HCT116 (cell line): ENCODE results near the gene AGAP5. TPM values are rescaled to one million over a fixed set of nuclear protein-coding genes. Genes with fewer than 3 reads are reported as not detected.
"Not testable (repeated sequence)": the region's sequence is repeated elsewhere in the genome, so short reads cannot be mapped to it uniquely, and the experiment has no call there.

Experiments used
- ATAC-seq: fragments of 200-7000 bp; cut with Tn5 transposase; 2 replicates; pipeline ENCODE4 v1.9.1; 2020; ENCODE audit warnings: mild to moderate bottlenecking, moderate library complexity
- BruUV-seq: library from RNA; stranded (reverse); fragments of 400-500 nt; replicated peaks from 2 replicates; lab custom pipeline; 2021; lab: Mats Ljungman, UMichigan
- CTCF ChIA-PET: fragments of 300-600 bp; sonication (Branson Sonifier 250); formaldehyde crosslinking; loops from one replicate; lab custom pipeline; 2021; ENCODE audit warnings: antibody characterized with exemption; lab: Charles Lee
- POLR2A ChIA-PET: fragments of 300-600, 350-600 bp; sonication (Branson Sonifier 250); formaldehyde crosslinking; loops from one replicate; lab custom pipeline; 2021; ENCODE audit warnings: antibody characterized with exemption; lab: Charles Lee
- RAD21 ChIA-PET, 2 experiments: fragments of 300-600 bp; sonication (Branson Sonifier 250); formaldehyde crosslinking; loops; one replicate each; lab custom pipeline; 2023; ENCODE audit warnings: low total read pairs in 2 of 2; ENCODE audit not compliant: uncharacterized antibody in 2 of 2, unreplicated experiment in 2 of 2, low non-redundant PET in 1 of 2; lab: Charles Lee
- DNase-seq: peaks from one replicate; pipeline ENCODE4 v3.0.0-alpha.2; 2010; ENCODE audit warnings: low read depth, low spot score
- H2AFZ ChIP-seq: fragments of 200-600 bp; shearing (Covaris generic), sonication (generic); 2 replicates; pipeline ENCODE4 v1.6.1; 2017; ENCODE audit warnings: low read depth, mixed run types, mixed read lengths, antibody characterized with exemption, low read length; ENCODE audit not compliant: poor library complexity, severe bottlenecking
- H3K27ac ChIP-seq: 2 replicates; pipeline ENCODE4 v1.5.1; 2012; ENCODE audit warnings: low read depth, low read length
- H3K27me3 ChIP-seq: fragments of 200-600 bp; sonication (generic); 2 replicates; pipeline ENCODE4 v1.6.1; 2016; ENCODE audit warnings: mixed run types, low read length, mixed read lengths; ENCODE audit not compliant: insufficient read depth
- H3K36me3 ChIP-seq, 2 experiments: fragments of 200-500 bp in 1 of 2; fragments of 200-600 bp in 1 of 2; sonication (Bioruptor generic) in 1 of 2; sonication (generic) in 1 of 2; 2 replicates each; pipeline versions ENCODE4 v1.5.1 to v1.6.1; 2014 to 2016; ENCODE audit warnings: low read length in 2 of 2, inconsistent platforms in 1 of 2, mixed read lengths in 1 of 2, mixed run types in 1 of 2; ENCODE audit not compliant: insufficient read depth in 2 of 2, control insufficient read depth in 1 of 2
- H3K4me1 ChIP-seq, 2 experiments: fragments of 200-600 bp in 1 of 2; sonication (generic) in 1 of 2; 2 replicates each; pipeline versions ENCODE4 v1.5.1 to v1.6.1; 2012 to 2017; ENCODE audit warnings: low read length in 2 of 2, inconsistent platforms in 1 of 2, mild to moderate bottlenecking in 1 of 2, mixed read lengths in 1 of 2, mixed run types in 1 of 2, moderate library complexity in 1 of 2; ENCODE audit not compliant: insufficient read depth in 2 of 2, control insufficient read depth in 1 of 2
- H3K4me2 ChIP-seq: fragments of 200-600 bp; sonication (generic); 2 replicates; pipeline ENCODE4 v1.6.1; 2017; ENCODE audit warnings: mixed run types, low read length, mixed read lengths
- H3K4me3 ChIP-seq, 2 experiments: fragments of 200-600 bp in 1 of 2; sonication (generic) in 1 of 2; replicated peaks in 1 of 2; 2 replicates each; pipeline ENCODE4 v1.5.1; 2011 to 2016; ENCODE audit warnings: low read length in 2 of 2, control low read depth in 1 of 2, low read depth in 1 of 2, mild to moderate bottlenecking in 1 of 2, mixed read lengths in 1 of 2, mixed run types in 1 of 2
- H3K79me2 ChIP-seq: fragments of 200-600 bp; sonication (generic); 2 replicates; pipeline ENCODE4 v1.6.1; 2017; ENCODE audit warnings: mild to moderate bottlenecking, mixed run types, low read length, moderate library complexity, mixed read lengths; ENCODE audit not compliant: insufficient read depth
- H3K9ac ChIP-seq: fragments of 200-600 bp; sonication (generic); 2 replicates; pipeline ENCODE4 v1.6.1; 2016; ENCODE audit warnings: low read length, mixed read lengths
- H3K9me2 ChIP-seq: fragments of 200-600 bp; sonication (generic), shearing (Covaris generic); 2 replicates; pipeline ENCODE4 v1.6.1; 2017; ENCODE audit warnings: mixed run types, mild to moderate bottlenecking, moderate library complexity; ENCODE audit not compliant: insufficient read depth
- H3K9me3 ChIP-seq, 2 experiments: fragments of 200-500 bp in 1 of 2; fragments of 200-600 bp in 1 of 2; sonication (Bioruptor generic) in 1 of 2; sonication (generic) in 1 of 2; 2 replicates each; pipeline ENCODE4 v1.6.1; 2014 to 2017; ENCODE audit warnings: low read length in 2 of 2, mixed read lengths in 2 of 2, inconsistent platforms in 1 of 2, low read depth in 1 of 2, mild to moderate bottlenecking in 1 of 2, mixed run types in 1 of 2, moderate library complexity in 1 of 2; ENCODE audit not compliant: control insufficient read depth in 1 of 2, insufficient read depth in 1 of 2
- H4K20me1 ChIP-seq: fragments of 200-600 bp; sonication (generic), shearing (Covaris generic); 2 replicates; pipeline ENCODE4 v1.6.1; 2017; ENCODE audit warnings: mixed run types, mild to moderate bottlenecking, moderate library complexity; ENCODE audit not compliant: insufficient read depth
- CEBPB ChIP-seq: IDR thresholded peaks from 2 replicates; pipeline ENCODE4 v1.6.1; 2012; ENCODE audit warnings: low read depth
- EGR1 ChIP-seq: IDR thresholded peaks from 2 replicates; pipeline ENCODE4 v1.6.1; 2012; ENCODE audit warnings: low read depth
- EZH2 ChIP-seq: fragments of 200-600 bp; sonication (generic); IDR thresholded peaks from 2 replicates; pipeline ENCODE4 v1.6.1; 2017; ENCODE audit warnings: antibody characterized with exemption, mixed run types
- EZH2phosphoT487 ChIP-seq: fragments of 200-600 bp; IDR thresholded peaks from 2 replicates; pipeline ENCODE4 v1.6.1; 2018; ENCODE audit warnings: antibody characterized with exemption, borderline replicate concordance
- FOSL1 ChIP-seq: IDR thresholded peaks from 2 replicates; pipeline ENCODE4 v1.6.1; 2012; ENCODE audit warnings: low read depth
- JUND ChIP-seq: IDR thresholded peaks from 2 replicates; pipeline ENCODE4 v1.6.1; 2012
- MAX ChIP-seq: IDR thresholded peaks from 2 replicates; pipeline ENCODE4 v1.6.1; 2012
- POLR2A ChIP-seq: IDR thresholded peaks from 2 replicates; pipeline ENCODE4 v1.7.0; 2011; ENCODE audit warnings: borderline replicate concordance; ENCODE audit not compliant: insufficient read depth, insufficient read length; ENCODE audit errors: extremely low read depth
- POLR2AphosphoS5 ChIP-seq: IDR thresholded peaks from 2 replicates; pipeline ENCODE4 v1.6.1; 2011; ENCODE audit warnings: mild to moderate bottlenecking, low read depth, low read length, moderate library complexity
- RAD21 ChIP-seq: IDR thresholded peaks from 2 replicates; pipeline ENCODE4 v1.6.1; 2012; ENCODE audit warnings: low read depth, mild to moderate bottlenecking
- REST ChIP-seq: IDR thresholded peaks from 2 replicates; pipeline ENCODE4 v1.6.1; 2012; ENCODE audit warnings: low read depth
- SP1 ChIP-seq: IDR thresholded peaks from 2 replicates; pipeline ENCODE4 v1.6.1; 2012; ENCODE audit warnings: low read depth
- YY1 ChIP-seq: IDR thresholded peaks from 2 replicates; pipeline ENCODE4 v1.6.1; 2011; ENCODE audit warnings: low read length, low read depth, moderate library complexity, mild to moderate bottlenecking; ENCODE audit not compliant: insufficient replicate concordance; ENCODE audit errors: extremely low read depth
- ZFX ChIP-seq: fragments of 450-650 bp; IDR thresholded peaks from 2 replicates; pipeline ENCODE4 v1.6.1; 2017
- intact Hi-C: fragments of 100-400 bp; cut with micrococcal nuclease; formaldehyde crosslinking; loops from 2 replicates; pipeline ENCODE4 v1.10.0; 2022
- total RNA-seq: library from RNA; stranded (reverse); gene quantifications from one replicate; pipeline ENCODE4 v1.2.1, GENCODE V29; 2021; ENCODE audit not compliant: unreplicated experiment
- TF ChIP-seq, protein P1 (sequence below): IDR thresholded peaks from 2 replicates; pipeline ENCODE4 v1.6.1; 2012

Gene AGAP5
- total RNA-seq, 1 experiment from 2014 or later, result 7.5 TPM

GRCh38 chr10:73730153-73730906, 32.4 kb upstream of the AGAP5 start (continued):
- TF ChIP-seq CEBPB, result no peak
- TF ChIP-seq RAD21, result 0 out of 2 replicates have a peak, but pooled peaks have one; percentile 25
- peak; percentile 73 for TF ChIP-seq MAX
- TF ChIP-seq EZH2, result no peak

GRCh38 chr10:73729781-73730152, 31.9 kb upstream of the AGAP5 start:
- H4K20me1 ChIP-seq, DNase-seq, H3K9me2 ChIP-seq, H2AFZ ChIP-seq, intact Hi-C loops, CTCF ChIA-PET, H3K27me3 ChIP-seq, H3K9me3 ChIP-seq, H3K4me1 ChIP-seq, RAD21 ChIA-PET: not testable (repeated sequence)
- 0 out of 2 replicates have a peak, but pooled peaks have one; percentile 9 for ATAC-seq
- H3K27ac ChIP-seq, result peak overlapping the region; percentile 87
- H3K4me3 ChIP-seq, result peak overlapping the region; percentile 57 to 95
- BruUV-seq, result TSS peak; percentile 75
- POLR2A ChIA-PET, result interaction anchor here (3.7 kb wide), 1 partner anchor 14 kb away, joined by 36 read pairs; the partner anchor contains the start of gene SEC24C
- peak overlapping the region; percentile 92 for H3K9ac ChIP-seq
- H3K79me2 ChIP-seq, result peaks cover 23% of the 10 kb centered on the region
- H3K36me3 ChIP-seq, result peaks cover 5 to 14% of the 10 kb centered on the region in 2 experiments; a peak in 3 of 4 replicates
- peak overlapping the region; percentile 91 for H3K4me2 ChIP-seq

- no peak overlapping the region for H2AFZ ChIP-seq
- peaks cover 0 to under 1% of the 10 kb centered on the region in 2 experiments; a peak in 1 of 4 replicates for H3K4me1 ChIP-seq
- H3K27me3 ChIP-seq, result no peaks in the 10 kb centered on the region
- intact Hi-C loops, result no loop called here
- TF ChIP-seq JUND (no peak), POLR2AphosphoS5 (no peak), SP1 (no peak), EGR1 (no peak), POLR2A (no peak), REST (no peak), FOSL1 (no peak), YY1 (no peak), CEBPB (no peak), EZH2 (no peak), EZH2phosphoT487 (no peak), ZFX (no peak), RAD21 (no peak)
- TF ChIP-seq, protein P1, sequence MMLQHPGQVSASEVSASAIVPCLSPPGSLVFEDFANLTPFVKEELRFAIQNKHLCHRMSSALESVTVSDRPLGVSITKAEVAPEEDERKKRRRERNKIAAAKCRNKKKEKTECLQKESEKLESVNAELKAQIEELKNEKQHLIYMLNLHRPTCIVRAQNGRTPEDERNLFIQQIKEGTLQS, result no peak
- TF ChIP-seq, all 23 proteins: peak for 0
- no peak overlapping the region for H3K27ac ChIP-seq
- peaks cover under 1% of the 10 kb centered on the region; the same call in 1 of the 2 replicates for H3K79me2 ChIP-seq
- no peaks in the 10 kb centered on the region for H3K9me2 ChIP-seq
- DNase-seq (no peak), ATAC-seq (no peak)
- H3K4me3 ChIP-seq, result no peak overlapping the region
- ChIA-PET POLR2A (no interaction called here), CTCF (no interaction called here), RAD21 (no interaction called here)
- no peaks in the 10 kb centered on the region for H4K20me1 ChIP-seq
- peaks cover 25 to 31% of the 10 kb centered on the region in 2 experiments for H3K36me3 ChIP-seq
- no peaks in the 10 kb centered on the region for H3K9me3 ChIP-seq
- no peak overlapping the region for H3K9ac ChIP-seq
- no TSS peak for BruUV-seq
- no peak overlapping the region for H3K4me2 ChIP-seq
Observed at GRCh38 chr10:73723516-73723915, 25.6 kb upstream of the AGAP5 start.
